Measurements from ENCODE around the gene DYNC1LI1. TPM values are rescaled to one million over a fixed set of nuclear protein-coding genes. Genes with fewer than 3 reads are reported as not detected.

The DYNC1LI1 gene
- polyA plus RNA-seq, 1 donor (not counting 4 experiments of a cell fraction or from before 2014, with no cell fraction given): 64.4 TPM

- H3K4me3 ChIP-seq (ENCODE audit: control insufficient read depth in 2 of 3, extremely low read depth in 1 of 3, insufficient read depth in 2 of 3, low read depth in 1 of 3, low read length in 3 of 3): no peak overlapping the region
- no peaks in the 10 kb centered on the region for H3K9me3 ChIP-seq (ENCODE audit: control insufficient read depth, low read depth, low read length)
- H4K20me1 ChIP-seq (ENCODE audit: control insufficient read depth, extremely low read depth, insufficient read depth, low read length): no peaks in the 10 kb centered on the region
- no peaks in the 10 kb centered on the region for H3K4me1 ChIP-seq (ENCODE audit: control insufficient read depth, extremely low read depth, insufficient read depth, low read length)
- no peak for TF ChIP-seq EZH2 (IDR thresholded peaks at IDR 0.05; ENCODE audit: low read length)
- no peak for TF ChIP-seq CTCF (optimal IDR thresholded peaks at IDR 0.05 in 1 of 3, IDR thresholded peaks at IDR 0.05 in 1 of 3, conservative IDR thresholded peaks at IDR 0.05 in 1 of 3; ENCODE audit: extremely low read depth in 1 of 3, insufficient read depth in 2 of 3, low read length in 3 of 3)
- no peak overlapping the region for H3K9ac ChIP-seq (ENCODE audit: control insufficient read depth, extremely low read depth, insufficient read depth, low read length)
- H3K9me1 ChIP-seq (ENCODE audit: control insufficient read depth, extremely low read depth, insufficient read depth, low read length): no peaks in the 10 kb centered on the region
- FAIRE-seq (no peak), DNase-seq (ENCODE audit: low read depth, low spot score) (no peak)
- H3K4me2 ChIP-seq (ENCODE audit: control insufficient read depth, extremely low read depth, insufficient read depth, low read depth, low read length): no peak overlapping the region
- peaks cover 1 to 3% of the 10 kb centered on the region in 2 experiments for H3K36me3 ChIP-seq (ENCODE audit: control insufficient read depth in 2 of 2, extremely low read depth in 1 of 2, insufficient read depth in 2 of 2, low read length in 2 of 2)
- no peak overlapping the region for H2AFZ ChIP-seq (ENCODE audit: control insufficient read depth, low read length)
- peaks cover 82% of the 10 kb centered on the region for H3K79me2 ChIP-seq (ENCODE audit: control insufficient read depth, insufficient read depth, low read length)
- dilution Hi-C loops (cut with MboI; ENCODE audit: extremely low pct_ligation_motif_present, low sequenced_read_pairs): no loop called here
- no peak overlapping the region for H3K27ac ChIP-seq (ENCODE audit: control insufficient read depth, insufficient read depth, low read length)
- no peaks in the 10 kb centered on the region for H3K27me3 ChIP-seq (ENCODE audit: control insufficient read depth, extremely low read depth, insufficient read depth, low read length)
These were observed 6.5 kb downstream of the DYNC1LI1 start for GRCh38 chr3:32564195-32564594.

- dilution Hi-C loops (cut with MboI; ENCODE audit: extremely low pct_ligation_motif_present, low sequenced_read_pairs): no loop called here
- Histone ChIP-seq H3K4me3 (ENCODE audit: control insufficient read depth in 2 of 3, extremely low read depth in 1 of 3, insufficient read depth in 2 of 3, low read depth in 1 of 3, low read length in 3 of 3) (no peak overlapping the region), H4K20me1 (ENCODE audit: control insufficient read depth, extremely low read depth, insufficient read depth, low read length) (no peaks in the 10 kb centered on the region), H3K79me2 (ENCODE audit: control insufficient read depth, insufficient read depth, low read length) (peaks cover 76% of the 10 kb centered on the region), H3K4me1 (ENCODE audit: control insufficient read depth, extremely low read depth, insufficient read depth, low read length) (no peaks in the 10 kb centered on the region), H3K36me3 (ENCODE audit: control insufficient read depth in 2 of 2, extremely low read depth in 1 of 2, insufficient read depth in 2 of 2, low read length in 2 of 2) (peaks cover 1 to 3% of the 10 kb centered on the region in 2 experiments), H3K9ac (ENCODE audit: control insufficient read depth, extremely low read depth, insufficient read depth, low read length) (no peak overlapping the region), H2AFZ (ENCODE audit: control insufficient read depth, low read length) (no peak overlapping the region), H3K4me2 (ENCODE audit: control insufficient read depth, extremely low read depth, insufficient read depth, low read depth, low read length) (no peak overlapping the region), H3K9me1 (ENCODE audit: control insufficient read depth, extremely low read depth, insufficient read depth, low read length) (no peaks in the 10 kb centered on the region), H3K27me3 (ENCODE audit: control insufficient read depth, extremely low read depth, insufficient read depth, low read length) (no peaks in the 10 kb centered on the region), H3K9me3 (ENCODE audit: control insufficient read depth, low read depth, low read length) (no peaks in the 10 kb centered on the region), H3K27ac (ENCODE audit: control insufficient read depth, insufficient read depth, low read length) (no peak overlapping the region)
- TF ChIP-seq EZH2 (IDR thresholded peaks at IDR 0.05; ENCODE audit: low read length): no peak
- TF ChIP-seq CTCF (optimal IDR thresholded peaks at IDR 0.05 in 1 of 3, IDR thresholded peaks at IDR 0.05 in 1 of 3, conservative IDR thresholded peaks at IDR 0.05 in 1 of 3; ENCODE audit: extremely low read depth in 1 of 3, insufficient read depth in 2 of 3, low read length in 3 of 3): no peak
- DNase-seq (ENCODE audit: low read depth, low spot score): no peak
- FAIRE-seq: no peak
These were observed 8.0 kb downstream of the DYNC1LI1 start for GRCh38 chr3:32562640-32563039.
